IMR-90 (cell line): Measurements from ENCODE around the gene CERS1. TPM values are rescaled to one million over a fixed set of nuclear protein-coding genes. Genes with fewer than 3 reads are reported as not detected.

Source experiments
- ATAC-seq: fragments of 200-7000 bp; cut with Tn5 transposase; 2 replicates; pipeline ENCODE4 v1.9.1; 2020; ENCODE audit warnings: low read depth, mild to moderate bottlenecking, moderate library complexity
- BruUV-seq: library from RNA; stranded (reverse); fragments of 400-500 nt; replicated peaks from 2 replicates; lab custom pipeline; 2021; lab: Mats Ljungman, UMichigan
- CTCF ChIA-PET: fragments of 300-600 bp; formaldehyde crosslinking; extraction: SDS; loops from one replicate; lab custom pipeline; 2021; ENCODE audit warnings: antibody characterized with exemption; lab: Yijun Ruan, JAX
- POLR2A ChIA-PET: fragments of 300-600 bp; sonication (Branson Sonifier 250); formaldehyde crosslinking; loops from one replicate; lab custom pipeline; 2022; ENCODE audit warnings: antibody characterized with exemption; ENCODE audit not compliant: unreplicated experiment; lab: Charles Lee
- DNase-seq: peaks from one replicate; pipeline ENCODE4 v3.0.0; 2013
- H2AFZ ChIP-seq: replicated peaks from 2 replicates; pipeline ENCODE3; 2013; ENCODE audit warnings: low read length, mild to moderate bottlenecking; ENCODE audit not compliant: poor library complexity
- H2AK5ac ChIP-seq: 2 replicates; pipeline ENCODE4 v1.6.1; 2013; ENCODE audit warnings: low read depth, low read length, inconsistent platforms
- H2AK9ac ChIP-seq: replicated peaks from 2 replicates; pipeline ENCODE3; 2013; ENCODE audit warnings: mild to moderate bottlenecking, low read depth, low read length, moderate library complexity; ENCODE audit not compliant: poor library complexity
- H2BK120ac ChIP-seq: 2 replicates; pipeline ENCODE4 v1.6.1; 2013; ENCODE audit warnings: low read depth, low read length, inconsistent platforms
- H2BK15ac ChIP-seq: 3 replicates; pipeline ENCODE4 v1.6.1; 2013; ENCODE audit warnings: low read depth, low read length, inconsistent platforms
- H2BK20ac ChIP-seq: 2 replicates; pipeline ENCODE4 v1.6.1; 2013; ENCODE audit warnings: low read depth, mild to moderate bottlenecking, inconsistent platforms, low read length, moderate library complexity
- H2BK5ac ChIP-seq: 2 replicates; pipeline ENCODE4 v1.6.1; 2013; ENCODE audit warnings: mild to moderate bottlenecking, low read depth, low read length, inconsistent platforms; ENCODE audit not compliant: poor library complexity, severe bottlenecking
- H3K14ac ChIP-seq: replicated peaks from 2 replicates; pipeline ENCODE4 v1.6.1; 2013; ENCODE audit warnings: low read depth, low read length, inconsistent platforms
- H3K18ac ChIP-seq: 2 replicates; pipeline ENCODE4 v1.6.1; 2013; ENCODE audit warnings: low read depth, low read length, control low read depth
- H3K23ac ChIP-seq: 2 replicates; pipeline ENCODE4 v1.6.1; 2013; ENCODE audit warnings: low read depth, low read length, inconsistent platforms
- H3K27ac ChIP-seq: 2 replicates; pipeline ENCODE4 v1.5.1; 2013; ENCODE audit warnings: mild to moderate bottlenecking, control low read depth, low read length; ENCODE audit not compliant: insufficient read depth
- H3K27me3 ChIP-seq: 2 replicates; pipeline ENCODE4 v1.6.1; 2013; ENCODE audit warnings: low read length; ENCODE audit not compliant: control insufficient read depth, insufficient read depth
- H3K36me3 ChIP-seq: 2 replicates; pipeline ENCODE4 v1.6.1; 2013; ENCODE audit warnings: low read length, mixed read lengths; ENCODE audit not compliant: control insufficient read depth, insufficient read depth
- H3K4ac ChIP-seq: 2 replicates; pipeline ENCODE4 v1.6.1; 2013; ENCODE audit warnings: low read depth, low read length, inconsistent platforms
- H3K4me1 ChIP-seq: 2 replicates; pipeline ENCODE4 v1.6.1; 2013; ENCODE audit warnings: low read length, mixed read lengths; ENCODE audit not compliant: control insufficient read depth, insufficient read depth
- H3K4me2 ChIP-seq: 2 replicates; pipeline ENCODE4 v1.6.1; 2013; ENCODE audit warnings: low read depth, mild to moderate bottlenecking, control low read depth, low read length, moderate library complexity
- H3K4me3 ChIP-seq: 2 replicates; pipeline ENCODE4 v1.5.1; 2013; ENCODE audit warnings: low read depth, mild to moderate bottlenecking, control low read depth, low read length, moderate library complexity; ENCODE audit not compliant: insufficient read depth
- H3K56ac ChIP-seq: 2 replicates; pipeline ENCODE4 v1.6.1; 2013; ENCODE audit warnings: low read length, inconsistent platforms; ENCODE audit not compliant: insufficient read depth; ENCODE audit errors: extremely low read depth
- H3K79me1 ChIP-seq, 2 experiments: 2 replicates each; pipeline ENCODE4 v1.6.1; 2013; ENCODE audit warnings: low read length in 2 of 2, inconsistent platforms in 1 of 2, low read depth in 1 of 2
- H3K9ac ChIP-seq: 2 replicates; pipeline ENCODE4 v1.6.1; 2013; ENCODE audit warnings: low read depth, low read length, control low read depth
- H3K9me1 ChIP-seq: 2 replicates; pipeline ENCODE4 v1.6.1; 2013; ENCODE audit warnings: low read length, inconsistent platforms; ENCODE audit not compliant: insufficient read depth
- H3K9me3 ChIP-seq: 2 replicates; pipeline ENCODE4 v1.6.1; 2013; ENCODE audit warnings: low read length; ENCODE audit not compliant: control insufficient read depth, insufficient read depth
- H4K20me1 ChIP-seq: 2 replicates; pipeline ENCODE4 v1.6.1; 2013; ENCODE audit warnings: low read length, inconsistent platforms; ENCODE audit not compliant: insufficient read depth
- H4K5ac ChIP-seq: 2 replicates; pipeline ENCODE4 v1.6.1; 2013; ENCODE audit warnings: mild to moderate bottlenecking, low read depth, low read length, control low read depth
- H4K8ac ChIP-seq, 2 experiments: 2 replicates each; pipeline ENCODE4 v1.6.1; 2013; ENCODE audit warnings: low read depth in 2 of 2, low read length in 2 of 2, control low read depth in 1 of 2, inconsistent platforms in 1 of 2
- H4K91ac ChIP-seq: 2 replicates; pipeline ENCODE4 v1.6.1; 2013; ENCODE audit warnings: low read depth, low read length, inconsistent platforms; ENCODE audit not compliant: insufficient read depth
- BHLHE40 ChIP-seq: fragments of 150-350 bp; IDR thresholded peaks from 2 replicates; pipeline ENCODE4 v1.6.1; 2016; ENCODE audit warnings: mild to moderate bottlenecking, low read depth, low read length
- CEBPB ChIP-seq: IDR thresholded peaks from 2 replicates; pipeline ENCODE4 v1.6.1; 2012; ENCODE audit warnings: low read depth, low read length, improper control_type of control experiment
- CHD1 ChIP-seq: IDR thresholded peaks from 2 replicates; pipeline ENCODE4 v1.6.1; 2012; ENCODE audit warnings: low read depth, low read length, improper control_type of control experiment
- CTCF ChIP-seq: conservative IDR thresholded peaks from 2 replicates; pipeline ENCODE4 v1.5.1; 2012; ENCODE audit warnings: mild to moderate bottlenecking, low read depth, low read length, improper control_type of control experiment
- ELK1 ChIP-seq: fragments of 150-350 bp; IDR thresholded peaks from 2 replicates; pipeline ENCODE4 v1.6.1; 2016; ENCODE audit warnings: low read depth, mild to moderate bottlenecking, low read length, moderate library complexity, borderline replicate concordance
- FOS ChIP-seq: fragments of 150-350 bp; IDR thresholded peaks from 2 replicates; pipeline ENCODE4 v1.6.1; 2016; ENCODE audit warnings: low read depth, low read length
- MAFK ChIP-seq: IDR thresholded peaks from 2 replicates; pipeline ENCODE4 v1.6.1; 2012; ENCODE audit warnings: low read depth, low read length, improper control_type of control experiment
- MAZ ChIP-seq: IDR thresholded peaks from 2 replicates; pipeline ENCODE4 v1.6.1; 2012; ENCODE audit warnings: low read depth, mild to moderate bottlenecking, low read length, improper control_type of control experiment, moderate library complexity, borderline replicate concordance
- MXI1 ChIP-seq: IDR thresholded peaks from 2 replicates; pipeline ENCODE4 v1.6.1; 2012; ENCODE audit warnings: low read depth, mild to moderate bottlenecking, low read length, moderate library complexity, borderline replicate concordance
- NFE2L2 ChIP-seq: fragments of 150-350 bp; IDR thresholded peaks from 2 replicates; pipeline ENCODE4 v1.6.1; 2016; ENCODE audit warnings: low read depth, mild to moderate bottlenecking, low read length
- POLR2A ChIP-seq: IDR thresholded peaks from 2 replicates; pipeline ENCODE4 v1.6.1; 2012; ENCODE audit warnings: mild to moderate bottlenecking, low read depth, low read length
- RAD21 ChIP-seq: IDR thresholded peaks from 2 replicates; pipeline ENCODE4 v1.6.1; 2012; ENCODE audit warnings: low read length, improper control_type of control experiment
- RCOR1 ChIP-seq: IDR thresholded peaks from 2 replicates; pipeline ENCODE4 v1.6.1; 2012; ENCODE audit warnings: mild to moderate bottlenecking, low read length, improper control_type of control experiment; ENCODE audit not compliant: insufficient replicate concordance
- RFX5 ChIP-seq: IDR thresholded peaks from 2 replicates; pipeline ENCODE4 v1.8.0; 2012; ENCODE audit warnings: low read depth, mild to moderate bottlenecking, low read length, moderate library complexity
- SMC3 ChIP-seq: fragments of 150-350 bp; IDR thresholded peaks from 2 replicates; pipeline ENCODE4 v1.6.1; 2016; ENCODE audit warnings: low read depth, mild to moderate bottlenecking, antibody characterized with exemption, low read length, moderate library complexity
- USF2 ChIP-seq: fragments of 150-350 bp; IDR thresholded peaks from 2 replicates; pipeline ENCODE4 v1.6.1; 2017; ENCODE audit warnings: mild to moderate bottlenecking, antibody characterized with exemption, low read length, low read depth
- WGBS, 2 experiments: methylation state at CpG; one replicate each; pipeline versions ENCODE4 v1.1.5 to v1.1.7; 2013; ENCODE audit warnings: missing lambda C conversion rate in 2 of 2; ENCODE audit not compliant: insufficient read length in 1 of 2; ENCODE audit errors: extremely low coverage in 2 of 2; 5-methylcytosine and 5-hydroxymethylcytosine counted together
- dilution Hi-C: fragments of 300-500 bp; cut with HindIII; formaldehyde crosslinking; loops from one replicate; pipeline ENCODE4 v1.14.3; 2018; ENCODE audit warnings: low sequenced_read_pairs; ENCODE audit not compliant: unreplicated experiment
- in situ Hi-C: fragments of 300-500 bp; cut with MboI; formaldehyde crosslinking; loops from 3 replicates; pipeline ENCODE4 v1.14.3; 2019; ENCODE audit warnings: low sequenced_read_pairs, inconsistent platforms, mixed read lengths
- intact Hi-C: fragments of 100-400 bp; cut with micrococcal nuclease; formaldehyde crosslinking; loops from 2 replicates; pipeline ENCODE4 v1.10.0; 2022
- polyA plus RNA-seq, 3 experiments: library from polyadenylated mRNA; depleted of rRNA; stranded (reverse); fragments of >200 nt; gene quantifications; 2 replicates each; pipeline ENCODE4 v1.2.3, GENCODE V29; 2012; ENCODE audit warnings: low replicate concordance in 1 of 3
- total RNA-seq: library from RNA; depleted of rRNA; stranded (reverse); fragments of >200 nt; gene quantifications from 2 replicates; pipeline ENCODE4 v1.2.3, GENCODE V29; 2012

CERS1 gene
- total and polyA plus RNA-seq, 2 of the 4 experiments (the other 2 are of a cell fraction): 0.90 to 4.3 TPM

GRCh38 chr19:18908917-18909619 is 13.1 kb upstream of the CERS1 start:
- no peak overlapping the region for H2BK120ac ChIP-seq
- H2AK5ac ChIP-seq: no peak overlapping the region
- H3K4me2 ChIP-seq: no peak overlapping the region
- H4K8ac ChIP-seq: no peak overlapping the region
- no peaks in the 10 kb centered on the region for H3K4me1 ChIP-seq
- no peaks in the 10 kb centered on the region for H3K27me3 ChIP-seq
- no peak overlapping the region for H3K4ac ChIP-seq
- H3K9me3 ChIP-seq: no peaks in the 10 kb centered on the region
- in situ Hi-C loops: no loop called here
- DNase-seq (no peak), ATAC-seq (no peak)
- H2AK9ac ChIP-seq: no peak overlapping the region
- peaks cover 44% of the 10 kb centered on the region for H4K20me1 ChIP-seq
- TF ChIP-seq NFE2L2 (no peak), RCOR1 (no peak), ELK1 (no peak), POLR2A (no peak), MAFK (no peak), MXI1 (no peak), MAZ (no peak), BHLHE40 (no peak), CHD1 (no peak), RAD21 (no peak), SMC3 (no peak), FOS (no peak), USF2 (no peak), RFX5 (no peak), CEBPB (no peak), CTCF (no peak)
- peaks cover 74% of the 10 kb centered on the region for H3K36me3 ChIP-seq
- no peak overlapping the region for H2AFZ ChIP-seq
- POLR2A ChIA-PET: no interaction called here
- no TSS peak for BruUV-seq
- no peak overlapping the region for H3K23ac ChIP-seq
- H3K14ac ChIP-seq: no peak overlapping the region
- intact Hi-C loops: no loop called here
- H3K9me1 ChIP-seq: no peaks in the 10 kb centered on the region; the same call in 1 of the 2 replicates
- H2BK20ac ChIP-seq: no peak overlapping the region
- no peak overlapping the region for H4K91ac ChIP-seq
- no peak overlapping the region for H3K9ac ChIP-seq
- 96% methylated on average over 10 of the region's 17 CpGs; no CpG with 5 or more reads in 1 of the 2 experiments for WGBS, 2 experiments
- H3K18ac ChIP-seq: no peak overlapping the region
- H3K56ac ChIP-seq: no peak overlapping the region
- dilution Hi-C loops: no loop called here
- H4K5ac ChIP-seq: no peak overlapping the region
- H2BK5ac ChIP-seq: no peak overlapping the region
- H2BK15ac ChIP-seq: no peak overlapping the region
- CTCF ChIA-PET: no interaction called here
- peaks cover 15 to 42% of the 10 kb centered on the region in 2 experiments for H3K79me1 ChIP-seq
- no peak overlapping the region for H3K4me3 ChIP-seq
- H3K27ac ChIP-seq: no peak overlapping the region
